HG02588 (cell line): ENCODE measurements around the gene PLOD2.

Experiments used
- ATAC-seq: cut with Tn5 transposase; IDR thresholded peaks from one replicate; pipeline ENCODE4 v1.9.1; 2021; ENCODE audit warnings: mild to moderate bottlenecking, moderate library complexity; ENCODE audit not compliant: unreplicated experiment

The PLOD2 gene

DNA sequence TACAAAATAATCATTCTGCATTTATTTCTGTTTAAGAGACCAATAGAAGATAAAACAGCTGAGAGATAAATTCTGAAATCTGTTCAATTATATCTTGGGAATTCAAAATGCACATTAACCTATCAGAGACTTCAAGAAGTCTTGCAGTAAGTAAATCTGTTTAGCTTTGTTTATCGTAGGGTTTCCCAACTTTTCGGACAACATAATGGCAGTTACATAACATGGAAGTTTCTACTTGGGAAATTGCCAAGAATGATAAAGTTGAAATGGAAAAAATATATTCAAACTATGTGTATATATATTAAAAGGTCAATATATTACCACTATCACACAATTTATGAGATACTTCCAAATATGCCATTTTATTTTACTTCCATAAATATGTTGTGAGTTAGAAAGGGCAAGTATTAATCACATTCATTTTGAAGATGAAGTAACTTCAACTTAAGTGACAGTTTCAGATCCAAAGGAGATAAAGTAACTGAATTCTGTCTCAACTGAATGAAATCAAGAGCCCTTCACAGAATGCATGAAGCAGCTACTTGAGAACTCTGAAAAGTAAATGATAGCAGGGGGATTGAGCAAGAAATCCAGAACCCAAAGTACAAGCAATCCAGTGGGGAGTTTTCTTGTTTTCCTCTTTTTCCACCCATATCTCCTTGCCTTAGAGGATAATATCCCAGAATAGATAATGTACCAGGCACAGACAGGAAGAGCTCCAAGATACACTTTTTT lies 108.8 kb downstream of the PLOD2 start:
- no peak for ATAC-seq

DNA sequence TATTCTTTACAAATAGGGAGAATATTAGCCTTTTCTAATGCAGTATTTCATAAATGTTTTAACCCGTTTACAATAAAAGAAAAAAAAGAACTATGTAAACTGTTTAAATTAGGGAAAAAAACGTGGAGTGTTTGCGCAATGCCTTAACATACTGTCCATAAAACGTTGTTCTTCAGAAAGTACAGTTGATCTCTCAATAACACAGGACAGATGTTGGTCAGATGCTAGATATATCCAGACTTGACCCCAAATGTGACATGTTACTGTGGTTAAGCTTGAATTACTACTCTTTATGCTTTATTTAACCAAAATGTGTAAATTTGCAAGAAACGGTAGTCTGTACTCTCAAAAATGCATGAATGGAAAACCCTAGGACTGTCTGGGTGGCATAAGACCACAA lies 110.3 kb downstream of the PLOD2 start:
- ATAC-seq: no peak

DNA sequence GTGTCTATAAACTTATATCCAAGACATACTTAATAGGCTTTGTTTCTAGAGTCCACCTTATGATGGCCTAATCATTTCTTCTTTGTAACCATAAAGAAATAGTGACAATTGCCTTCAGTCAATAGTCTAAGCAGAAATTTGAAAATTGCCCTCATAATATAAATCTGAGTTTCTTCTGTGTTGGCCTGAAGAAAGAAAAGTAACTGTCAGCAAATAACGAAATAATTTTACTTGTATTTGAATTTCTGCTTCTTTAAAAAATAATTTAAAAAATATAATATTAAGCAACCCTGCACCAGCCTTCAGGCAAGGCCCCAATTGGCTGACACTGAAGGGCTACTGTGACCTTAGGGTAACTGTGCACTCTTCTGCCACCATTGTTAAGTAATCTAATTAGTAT lies 113.5 kb downstream of the PLOD2 start:
- no peak for ATAC-seq

DNA sequence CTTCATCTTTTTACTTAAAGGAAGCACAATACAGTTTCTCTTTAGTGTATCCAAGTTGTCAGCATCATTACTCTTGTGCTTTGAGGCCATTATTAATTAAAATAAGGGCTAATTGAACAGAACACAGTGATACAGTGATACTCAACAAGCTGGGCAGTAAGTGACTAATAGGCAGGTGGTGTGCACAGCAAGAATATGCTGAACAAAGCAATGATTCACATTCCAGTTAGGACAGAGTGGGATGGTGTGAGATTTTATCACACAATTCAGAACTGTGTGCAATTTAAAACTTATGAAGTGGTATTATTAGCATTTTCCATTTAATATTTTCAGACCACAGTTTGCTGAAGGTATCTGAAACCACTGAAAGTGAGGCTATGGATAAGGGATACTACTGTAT lies 116.9 kb downstream of the PLOD2 start:
- no peak for ATAC-seq

DNA sequence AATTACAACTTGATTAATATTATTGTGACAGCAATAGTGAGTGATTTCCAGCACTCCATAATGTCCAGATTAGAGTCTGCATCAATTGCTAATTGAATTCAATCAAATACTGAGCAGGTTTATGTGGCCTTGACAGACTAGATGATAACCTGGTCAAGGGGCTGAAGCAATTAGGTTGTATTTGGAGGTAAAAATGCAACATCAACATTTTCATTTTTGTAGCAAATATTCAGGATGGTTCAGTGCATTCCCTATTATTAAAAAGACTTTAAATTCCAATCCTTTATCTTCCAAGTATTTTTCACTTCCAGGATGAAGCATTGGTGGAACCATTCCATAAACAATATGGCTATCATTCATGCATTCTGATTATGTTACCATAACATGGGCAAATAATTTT lies 120.4 kb downstream of the PLOD2 start:
- no peak for ATAC-seq

DNA sequence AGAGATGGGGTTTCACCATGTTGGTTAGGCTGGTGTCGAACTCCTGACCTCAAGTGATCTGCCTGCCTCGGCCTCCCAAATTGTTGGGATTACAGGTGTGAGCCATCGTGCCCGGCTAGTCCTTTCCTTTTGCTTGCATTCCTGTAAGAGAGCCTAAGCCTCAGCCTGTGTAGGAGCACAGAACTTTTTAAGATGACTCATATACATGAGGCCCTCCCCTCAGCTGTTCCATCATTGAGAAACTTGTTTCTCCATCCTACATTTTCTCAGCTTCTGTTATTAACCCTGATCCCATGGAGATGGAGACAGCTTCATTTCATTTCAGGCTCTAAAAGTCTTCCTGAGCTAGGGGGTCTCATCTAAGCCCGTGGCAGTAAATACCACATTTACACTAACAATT lies 123.3 kb downstream of the PLOD2 start:
- ATAC-seq: no peak

DNA sequence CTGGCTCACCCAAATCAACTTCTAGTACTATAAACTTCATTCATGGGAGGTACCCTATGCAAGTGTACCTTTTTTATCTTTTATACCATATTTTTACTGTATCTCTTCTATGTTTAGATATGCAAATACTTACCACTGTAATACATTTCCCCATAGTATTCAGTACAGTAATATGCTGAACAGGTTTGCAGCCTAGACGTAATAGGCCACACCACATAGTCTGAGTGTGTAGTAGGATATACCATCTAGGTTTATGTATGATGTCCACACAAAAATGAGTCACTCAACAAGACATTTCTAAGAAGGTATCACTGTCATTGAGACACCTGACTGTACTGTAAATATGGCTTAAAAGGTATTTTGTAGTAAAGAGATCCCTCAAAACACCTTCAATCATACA lies 124.7 kb downstream of the PLOD2 start:
- no peak for ATAC-seq

DNA sequence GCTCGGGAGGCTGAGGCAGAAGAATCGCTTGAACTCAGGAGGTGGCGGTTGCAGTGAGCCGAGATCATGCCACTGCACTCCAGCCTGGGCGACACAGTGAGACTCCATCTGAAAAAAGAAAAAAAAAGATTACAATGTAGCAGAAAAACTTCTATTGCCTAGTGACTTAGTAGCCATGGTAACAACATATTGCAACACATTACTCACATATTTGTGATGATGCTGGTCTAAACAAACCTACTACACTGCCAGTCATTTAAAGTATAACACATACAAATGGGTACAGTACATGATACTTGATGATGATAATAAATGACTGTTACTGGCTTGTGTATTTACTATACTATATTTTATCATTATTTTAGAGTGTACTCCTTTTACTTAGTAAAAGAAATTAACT lies 125.6 kb downstream of the PLOD2 start:
- ATAC-seq: no peak

DNA sequence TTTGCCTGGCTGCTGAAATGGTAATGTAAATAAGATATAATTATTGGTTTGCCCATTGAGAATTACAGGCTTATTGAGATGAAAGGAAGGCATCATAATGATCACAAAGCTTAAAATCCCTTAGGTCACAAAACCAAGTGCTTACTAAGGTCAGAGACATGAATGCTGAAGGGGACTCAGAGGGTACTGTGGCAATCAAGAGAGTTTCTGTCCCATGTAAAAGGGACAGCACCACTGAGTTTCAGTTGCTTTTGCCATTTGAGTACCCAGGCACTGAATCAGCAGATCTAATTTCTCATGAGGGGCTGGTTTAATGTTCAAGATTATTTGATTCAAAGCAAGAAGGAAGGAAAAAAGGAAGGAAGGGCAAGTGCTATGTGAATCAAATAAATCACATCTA lies 127.0 kb downstream of the PLOD2 start:
- no peak for ATAC-seq

DNA sequence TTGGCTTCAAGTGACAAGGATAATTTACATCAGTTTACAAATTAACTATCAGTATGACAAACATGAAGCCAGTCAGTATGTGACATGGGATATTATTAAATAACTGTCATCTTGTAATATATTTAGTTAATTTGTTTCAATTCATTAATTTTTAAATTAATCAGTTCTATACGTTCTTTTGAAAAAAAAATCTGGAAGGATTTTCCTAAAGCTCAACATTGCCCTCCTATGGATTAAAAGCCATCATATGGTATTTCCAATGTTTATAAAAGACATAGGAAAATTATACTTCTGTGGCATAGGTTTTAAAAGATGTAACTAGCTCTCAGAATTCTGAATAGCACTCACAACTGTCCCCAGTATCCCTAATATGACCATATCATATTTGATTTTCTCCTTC lies 134.4 kb downstream of the PLOD2 start:
- no peak for ATAC-seq

DNA sequence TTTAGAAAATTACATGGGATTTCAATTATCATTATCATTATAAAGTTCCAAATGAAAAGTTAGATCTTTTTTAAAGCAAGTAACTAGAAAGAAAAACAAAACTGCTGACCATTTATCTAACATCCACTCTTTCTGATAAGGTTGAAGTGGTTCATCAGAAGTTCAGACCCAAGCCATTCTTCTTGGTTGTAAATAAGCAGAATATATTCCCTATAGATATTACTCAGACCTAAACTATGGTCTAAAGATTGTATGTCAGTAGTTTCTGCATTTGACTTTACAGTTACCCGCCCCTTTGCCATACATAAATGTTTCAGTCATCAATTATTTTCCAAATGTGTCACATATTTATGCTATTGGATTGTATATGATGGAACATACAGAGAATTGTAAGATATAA lies 136.7 kb downstream of the PLOD2 start:
- no peak for ATAC-seq

DNA sequence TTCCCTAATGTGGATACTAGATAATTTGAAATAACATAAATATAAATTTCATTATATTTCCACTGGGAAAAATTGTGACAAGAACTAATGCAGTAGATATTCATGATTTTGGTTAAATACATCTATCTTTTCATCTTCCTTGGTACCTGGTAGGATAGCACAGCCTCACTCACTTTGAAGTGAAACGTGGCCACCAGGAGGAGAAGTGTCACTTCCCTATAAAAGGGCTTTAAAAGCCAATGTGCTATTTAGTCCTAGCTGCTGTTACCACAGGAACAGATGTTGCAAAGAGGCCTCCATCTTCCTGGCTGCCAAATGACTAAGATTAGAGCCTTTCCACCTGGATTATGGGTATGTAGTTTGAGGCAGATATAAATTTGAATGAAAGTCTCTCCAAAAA lies 140.0 kb downstream of the PLOD2 start:
- no peak for ATAC-seq

DNA sequence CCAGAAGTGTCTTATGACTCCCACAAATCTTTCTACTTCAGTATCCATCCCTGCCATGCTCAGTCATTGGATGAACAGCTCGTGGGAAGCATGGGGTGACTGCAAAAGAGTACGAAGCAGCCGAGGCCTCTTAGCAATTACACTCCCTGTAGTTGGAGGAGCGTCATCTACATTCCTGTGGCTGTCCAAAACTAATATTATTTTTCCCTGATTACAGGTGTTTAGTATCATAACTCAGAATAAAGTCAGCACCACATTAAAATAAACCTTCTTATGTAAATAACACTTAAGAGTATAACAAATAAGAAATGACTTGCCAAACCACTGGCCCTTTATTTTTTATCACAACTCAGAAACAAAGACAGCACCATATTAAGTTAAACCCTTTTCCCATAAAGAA lies 141.5 kb downstream of the PLOD2 start:
- no peak for ATAC-seq
